Muscle of back (tissue), 11 donors: ENCODE measurements around the gene C3. TPM values are rescaled to one million over a fixed set of nuclear protein-coding genes. Genes with fewer than 3 reads are reported as not detected.
"Not testable (repeated sequence)": the region's sequence is repeated elsewhere in the genome, so short reads cannot be mapped to it uniquely, and the experiment has no call there.

ENCODE experiments used
- DNase-seq, 3 donors: peaks; one replicate each; pipeline versions ENCODE4 v3.0.0 to v3.0.0-alpha.2; 2013
- polyA plus RNA-seq, 10 donors: library from polyadenylated mRNA; unstranded; fragments of 120-200 nt; gene quantifications; one replicate each; pipeline ENCODE4 v1.2.1, GENCODE V29; 2013; ENCODE audit not compliant: insufficient read length in 10 of 10

The C3 gene
- polyA plus RNA-seq, 10 donors: 3.4 to 13.9 (median 8.9) TPM

DNA sequence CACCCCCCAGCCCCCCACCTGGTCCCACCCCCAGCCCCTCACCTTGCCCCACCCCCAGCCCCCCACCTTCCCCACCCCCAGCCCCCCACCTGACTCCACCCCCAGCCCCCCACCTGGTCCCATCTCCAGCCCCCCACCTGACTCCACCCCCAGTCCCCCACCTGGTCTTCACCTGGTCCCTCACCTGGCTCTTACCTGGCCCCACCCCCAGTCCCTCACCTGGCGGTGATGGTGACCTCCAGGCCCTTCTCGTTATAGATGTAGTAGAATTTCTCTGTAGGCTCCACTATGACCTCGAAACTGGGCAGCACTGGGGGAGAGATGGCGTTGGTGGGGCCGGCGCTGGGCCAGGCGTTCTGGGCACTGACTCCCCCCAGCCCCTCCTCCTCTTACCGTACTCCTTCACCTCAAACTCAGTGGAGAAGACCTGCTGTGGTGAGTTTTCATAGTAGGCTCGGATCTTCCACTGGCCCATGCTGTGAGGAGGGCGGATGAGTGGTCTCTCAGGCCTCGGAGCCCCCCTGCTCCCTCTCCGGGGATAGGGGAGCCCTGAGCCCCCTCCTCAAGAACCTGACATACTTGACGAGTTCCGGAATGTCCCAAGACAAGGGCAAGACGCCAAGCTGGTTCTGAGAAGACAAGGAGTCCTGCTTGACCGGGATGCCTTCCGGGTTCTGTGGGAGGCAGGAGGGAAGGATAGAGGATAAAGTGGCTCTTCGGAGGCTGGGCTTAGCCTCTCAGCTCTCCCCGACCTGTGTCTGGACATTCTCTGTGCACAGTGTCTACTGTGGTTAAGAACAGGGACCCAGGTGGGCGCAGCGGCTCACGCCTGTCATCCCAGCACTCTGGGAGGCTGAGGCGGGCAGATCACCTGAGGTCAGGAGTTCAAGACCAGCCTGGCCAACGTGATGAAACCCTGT is 6.4 kb downstream of the C3 start:
- no peak for DNase-seq

DNA sequence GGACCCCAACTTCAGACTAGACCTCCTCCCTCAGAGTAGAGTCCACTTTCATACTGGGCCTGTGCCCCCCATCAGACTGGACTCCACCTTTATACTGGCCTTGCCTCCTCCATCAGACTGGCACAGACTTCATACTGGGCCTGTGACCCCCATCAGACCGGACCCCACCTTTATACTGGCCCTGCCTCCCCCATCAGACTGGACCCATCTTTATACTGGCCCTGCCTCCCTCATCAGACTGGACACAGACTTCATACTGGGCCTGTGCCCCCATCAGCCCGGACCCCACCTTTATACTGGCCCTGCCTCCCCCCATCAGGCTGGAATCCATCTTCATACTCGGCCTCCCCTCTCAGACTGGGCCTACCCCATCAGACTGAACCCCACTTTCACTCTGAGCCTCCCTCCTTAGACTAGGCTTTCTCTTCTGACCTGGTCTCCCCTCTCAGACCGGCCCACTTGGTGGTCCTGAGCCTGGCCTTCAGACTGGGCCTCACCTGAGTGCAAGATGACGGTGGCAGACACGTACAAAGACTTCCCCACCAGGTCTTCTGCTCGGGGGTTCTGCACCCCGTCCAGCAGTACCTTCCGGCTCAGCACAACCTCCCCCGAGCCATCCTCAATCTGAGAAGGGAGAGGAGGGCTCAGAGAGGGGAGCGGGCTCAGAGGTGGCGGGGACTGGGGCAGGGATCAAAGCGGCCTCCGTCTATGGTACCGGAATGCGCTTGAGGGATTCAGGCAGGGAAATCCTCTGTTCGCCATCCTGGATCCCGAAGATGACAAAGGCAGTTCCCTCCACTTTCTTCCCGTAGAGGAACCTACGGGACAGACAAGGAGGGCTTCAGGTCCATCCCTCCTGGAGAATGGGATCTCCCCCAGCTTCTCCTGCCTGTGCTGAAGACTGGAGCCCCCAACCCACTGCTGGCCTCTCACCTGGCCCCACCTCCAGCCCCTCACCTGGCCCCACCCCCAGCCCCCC is 7.5 kb downstream of the C3 start:
- DNase-seq: no peak

DNA sequence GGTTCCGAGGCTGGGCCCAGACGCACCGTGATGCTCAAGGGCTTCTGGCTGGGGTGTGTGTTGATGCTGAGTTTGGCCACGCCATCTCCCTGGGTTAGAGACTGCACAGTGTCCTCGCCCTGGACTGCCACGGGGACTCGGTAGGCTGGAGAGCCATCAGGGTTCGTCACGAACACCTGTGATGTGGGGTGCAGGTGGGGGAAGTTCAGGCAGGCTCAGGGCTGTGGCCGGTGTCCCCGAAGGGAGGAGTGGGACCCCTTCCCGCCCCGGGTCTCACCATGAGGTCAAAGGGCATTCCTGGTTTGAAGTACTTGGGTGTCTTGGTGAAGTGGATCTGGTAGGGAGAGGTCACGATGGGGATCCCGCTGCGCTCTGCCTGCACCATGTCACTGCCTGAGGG is 8.2 kb downstream of the C3 start:
- DNase-seq: no peak

DNA sequence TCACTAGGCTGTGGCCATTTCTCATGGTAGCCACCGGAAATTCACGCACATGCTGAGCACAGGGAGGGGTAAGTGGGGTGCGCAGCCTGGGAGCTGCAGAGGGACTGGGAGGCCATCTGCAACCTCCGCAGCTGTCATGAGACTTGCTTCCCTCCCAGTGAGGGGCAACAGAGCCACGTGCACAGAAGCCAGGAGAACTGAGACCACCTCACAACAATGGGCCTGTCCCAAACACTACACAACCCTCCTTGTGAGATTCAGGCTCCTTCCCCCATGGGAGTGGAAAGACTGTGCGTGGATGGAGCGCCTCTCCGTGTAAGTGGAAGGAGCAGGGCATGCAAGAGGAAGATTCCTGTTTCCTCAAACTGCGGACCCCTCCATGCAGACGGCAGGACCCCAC is 8.8 kb downstream of the C3 start:
- DNase-seq: no peak

DNA sequence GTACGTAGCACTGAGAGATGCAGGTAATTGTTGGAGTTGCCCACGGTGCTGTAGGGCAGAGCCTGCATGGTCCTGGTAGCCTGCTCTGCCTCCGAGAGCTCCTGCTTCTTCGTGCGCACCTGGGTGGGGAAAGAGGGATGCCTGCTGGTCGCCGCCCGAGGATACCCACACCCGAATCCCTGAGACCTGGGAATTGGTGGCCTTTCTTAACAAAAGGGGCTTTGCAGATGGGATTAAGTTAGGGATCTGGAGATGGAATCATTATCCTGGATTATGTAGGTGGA is 9.4 kb downstream of the C3 start:
- DNase-seq: no peak

DNA sequence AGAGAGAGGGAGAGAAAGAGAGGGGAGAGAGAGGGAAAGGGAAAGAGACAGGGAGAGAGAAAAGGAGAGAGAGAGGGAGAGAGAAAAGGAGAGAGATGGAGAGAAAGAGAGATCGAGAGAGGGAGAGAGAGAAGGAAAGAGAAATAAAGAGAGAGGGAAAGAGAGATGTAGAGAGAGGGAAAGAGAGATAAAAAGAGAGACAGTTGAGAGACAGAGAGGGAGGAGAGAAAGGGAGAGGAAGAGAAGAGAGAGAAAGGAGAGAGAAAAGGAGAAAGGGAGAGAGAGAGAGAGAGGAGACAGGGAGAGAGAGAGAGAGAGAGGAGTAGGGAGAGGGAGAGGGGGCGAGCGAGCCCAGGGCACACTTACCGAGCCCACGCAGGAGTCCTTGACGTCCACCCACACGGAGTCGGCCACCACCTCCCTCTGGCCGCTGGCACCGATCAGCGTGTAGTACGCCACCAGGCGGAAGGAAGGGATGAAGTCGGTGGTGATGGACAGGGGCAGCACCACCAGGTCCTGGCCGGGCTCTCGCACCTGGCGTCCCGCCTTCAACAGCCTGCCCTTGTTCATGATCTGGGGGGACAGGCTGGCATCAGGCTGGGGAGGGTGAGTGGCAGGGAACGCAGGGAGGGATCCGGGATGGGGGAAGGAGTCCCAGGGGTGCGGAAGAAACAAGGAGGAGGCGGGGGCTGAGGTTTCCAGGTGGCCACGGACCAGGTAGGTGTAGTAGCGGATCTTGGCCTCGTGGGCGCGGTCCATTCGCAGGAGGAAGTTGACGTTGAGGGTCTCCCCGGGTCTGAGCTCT is 10.0 kb downstream of the C3 start:
- DNase-seq: no peak

DNA sequence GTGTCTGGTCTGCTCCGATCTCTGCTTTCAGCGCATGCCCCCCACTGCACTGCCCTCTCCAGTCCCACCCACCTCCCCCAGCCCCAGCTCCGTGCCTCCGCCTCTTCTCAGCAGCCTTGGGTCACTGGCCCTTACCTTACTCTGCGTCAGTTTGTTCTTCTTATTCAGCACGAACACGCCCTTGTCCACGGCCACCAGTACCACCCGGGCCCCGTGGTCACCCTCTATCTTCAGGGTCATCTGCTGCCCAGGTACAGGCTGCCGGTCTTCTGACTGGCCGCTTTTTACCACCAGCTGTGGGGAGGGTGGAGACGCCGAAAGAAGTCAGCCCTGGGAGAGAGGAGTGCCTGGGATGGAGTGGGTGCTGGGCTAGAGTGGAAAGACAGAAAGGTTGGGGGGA is 10.9 kb downstream of the C3 start:
- no peak for DNase-seq

DNA sequence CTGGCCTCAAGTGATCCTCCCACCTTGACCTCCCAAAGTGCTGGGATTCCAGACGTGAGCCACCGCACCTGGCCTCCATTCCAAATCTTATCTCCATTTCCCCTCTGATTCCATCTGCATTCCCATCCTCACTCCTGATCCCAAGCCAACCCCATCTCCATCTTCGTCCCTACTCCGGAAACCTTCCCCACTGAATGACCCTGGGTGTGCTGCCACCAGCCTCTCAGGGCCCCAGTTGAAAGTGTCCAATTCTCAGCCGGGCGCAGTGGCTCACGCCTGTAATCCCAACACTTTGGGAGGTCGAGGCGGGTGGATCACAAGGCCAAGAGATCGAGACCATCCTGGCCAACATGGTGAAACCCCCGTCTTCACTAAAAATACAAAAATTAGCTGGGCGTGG is 11.5 kb downstream of the C3 start:
- DNase-seq: not testable (repeated sequence)

DNA sequence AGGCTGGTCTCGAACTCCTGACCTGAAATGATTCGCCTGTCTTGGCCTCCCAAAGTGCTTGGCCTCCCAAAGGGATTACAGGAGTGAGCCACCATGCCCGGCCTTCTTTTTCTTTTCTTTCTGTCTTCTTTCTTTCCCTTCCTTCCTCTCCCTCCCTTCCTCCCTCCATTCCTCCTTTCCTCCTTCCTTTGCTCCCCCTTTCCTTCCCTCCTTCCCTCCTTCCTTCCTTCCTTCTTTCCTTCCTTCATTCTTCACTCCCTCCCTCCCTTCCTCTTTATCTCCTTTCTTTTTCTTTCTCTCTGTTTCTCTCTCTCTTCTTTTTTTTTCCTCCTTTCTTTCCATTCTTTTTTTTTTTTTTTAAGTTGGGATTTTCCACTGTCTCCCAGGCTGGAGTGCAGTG is 12.1 kb downstream of the C3 start:
- no peak for DNase-seq

DNA sequence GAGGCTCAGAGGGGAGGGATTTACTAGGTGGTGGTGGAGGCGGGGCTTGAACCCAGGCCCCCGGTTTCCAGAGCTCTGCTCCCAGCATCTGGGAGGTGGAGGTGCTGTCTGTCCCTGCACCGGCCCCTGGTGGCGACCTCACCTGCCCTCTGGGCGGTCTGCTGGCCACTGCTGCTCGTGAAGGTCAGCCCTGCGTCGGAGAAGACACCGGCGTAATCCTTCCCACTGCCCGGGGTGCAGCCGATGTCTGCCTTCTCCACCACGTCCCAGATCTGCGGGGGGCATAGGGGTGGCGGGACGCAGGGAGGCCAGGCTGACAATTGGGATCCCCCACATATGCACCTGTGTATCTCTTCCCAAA is 12.8 kb downstream of the C3 start:
- DNase-seq: no peak

DNA sequence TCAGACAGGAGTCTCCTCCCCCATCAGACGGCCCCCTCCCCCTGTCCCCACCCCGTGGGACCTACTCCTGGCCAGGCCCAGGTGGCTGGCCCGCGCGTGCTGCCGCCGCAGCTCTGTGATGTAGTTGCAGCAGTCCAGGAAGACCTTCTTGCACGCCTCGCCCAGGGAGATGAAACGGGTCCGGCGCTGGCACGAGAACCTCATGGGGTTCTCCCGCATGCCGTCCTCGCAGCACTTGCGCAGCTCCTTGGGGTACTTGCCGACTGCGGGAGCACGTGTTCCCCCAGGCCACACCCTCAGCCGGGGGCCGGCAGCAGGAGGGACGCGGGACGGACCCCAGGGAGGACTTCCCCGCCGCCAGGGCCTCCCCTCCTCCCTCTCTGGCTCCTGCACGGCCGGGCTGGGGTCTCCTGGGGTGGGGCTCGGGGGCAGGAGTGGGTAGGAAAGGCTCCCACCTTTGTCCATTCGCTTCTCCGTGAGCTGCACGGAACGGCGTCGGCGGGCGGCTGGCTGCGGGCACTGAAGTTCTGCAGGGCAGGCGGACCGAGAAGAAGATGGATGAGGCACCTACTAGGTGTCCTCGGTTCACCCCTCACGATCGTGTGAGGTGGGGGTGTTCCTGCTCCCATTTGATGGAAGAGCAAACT is 13.3 kb downstream of the C3 start:
- no peak for DNase-seq

DNA sequence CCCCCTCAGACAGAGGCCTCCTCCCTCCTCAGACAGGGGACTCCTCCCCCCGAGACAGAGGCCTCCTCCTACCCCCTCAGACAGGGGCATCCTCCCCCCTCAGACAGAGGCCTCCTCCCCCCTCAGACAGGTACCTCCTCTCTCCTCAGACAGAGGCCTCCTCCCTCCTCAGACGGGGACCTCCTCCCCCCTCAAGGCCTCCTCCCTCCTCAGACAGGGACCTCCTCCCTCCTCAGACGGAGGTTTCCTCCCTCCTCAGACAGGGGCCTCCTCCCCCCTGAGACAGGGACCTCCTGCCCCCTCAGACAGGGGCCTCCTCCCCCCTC is 13.9 kb downstream of the C3 start:
- no peak for DNase-seq

DNA sequence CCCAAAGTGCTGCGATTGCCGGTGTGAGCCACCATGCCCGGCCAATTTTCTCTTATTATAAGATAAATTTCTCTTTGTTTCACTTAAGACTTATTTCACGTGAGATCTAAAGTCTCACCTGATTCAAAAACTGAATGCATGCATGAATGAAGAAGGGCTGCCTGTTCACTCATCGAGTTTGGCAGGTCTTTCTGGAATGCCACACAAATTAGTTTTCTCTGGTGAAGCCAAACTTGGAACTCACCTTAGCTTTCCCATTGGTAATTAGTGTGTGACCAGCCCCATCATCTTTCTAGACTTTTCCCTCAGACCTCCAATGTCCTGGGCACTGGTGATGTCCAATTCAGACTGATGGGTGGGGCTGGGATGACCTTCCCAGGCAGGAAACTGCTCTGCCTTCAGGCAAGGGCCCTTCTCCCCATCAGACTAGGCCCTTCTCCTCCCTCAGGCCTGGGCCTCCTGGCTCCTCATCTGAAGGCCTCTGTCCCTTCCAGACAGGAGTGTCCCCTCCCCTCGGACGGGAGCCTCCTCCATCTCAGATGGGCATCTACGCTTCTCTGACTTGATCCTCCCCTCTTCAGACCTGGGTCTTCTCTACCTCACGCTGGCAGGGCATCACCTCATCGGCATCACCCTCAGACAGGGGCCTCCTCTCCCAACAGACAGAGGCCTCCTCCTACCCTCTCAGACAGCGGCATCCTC is 14.4 kb downstream of the C3 start:
- no peak for DNase-seq

DNA sequence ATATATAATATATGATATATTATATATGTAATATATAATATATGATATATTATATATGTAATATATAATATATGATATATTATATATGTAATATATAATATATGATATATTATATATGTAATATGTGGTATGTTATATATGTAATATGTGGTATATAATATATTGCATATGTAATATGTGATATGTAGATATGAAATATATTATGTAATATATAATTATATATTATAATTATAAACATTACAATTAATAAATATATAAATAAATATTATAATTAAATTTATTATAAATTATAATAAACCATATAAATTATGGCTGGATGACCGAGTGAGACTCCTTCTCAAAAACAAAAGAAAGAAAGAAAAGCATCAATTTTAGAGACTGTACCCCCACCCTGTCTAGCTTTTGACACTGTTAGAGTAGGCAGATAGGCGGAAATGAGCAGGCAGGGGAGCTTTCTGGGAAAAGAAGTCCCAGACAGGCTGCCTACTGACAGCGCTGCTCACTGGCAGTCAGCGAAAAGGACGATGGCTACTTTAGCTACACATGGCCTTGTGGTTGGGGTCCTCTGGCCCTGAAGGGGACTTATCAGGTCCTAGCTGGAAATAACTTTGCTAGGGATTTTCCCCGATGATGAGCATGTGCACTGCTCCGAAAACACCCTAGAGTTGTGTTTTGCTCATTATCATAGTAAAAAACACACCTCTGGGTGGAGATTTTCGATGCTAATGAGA is 19.7 kb downstream of the C3 start:
- DNase-seq: no peak

DNA sequence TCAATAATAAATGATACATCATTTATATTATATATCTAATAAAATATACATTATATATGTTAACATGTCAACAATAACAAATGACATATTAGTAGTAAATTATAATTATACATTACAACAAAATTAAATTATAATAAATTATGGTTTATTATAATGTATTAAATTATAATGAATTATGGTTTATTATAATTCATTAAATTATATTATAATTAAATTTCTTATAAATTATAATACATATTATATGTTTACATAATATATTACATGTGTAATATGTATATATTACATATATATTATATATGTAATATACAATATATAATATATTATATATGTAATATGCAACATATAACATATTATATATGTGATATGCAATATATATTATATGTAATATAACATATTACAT is 20.5 kb downstream of the C3 start:
- DNase-seq: no peak

DNA sequence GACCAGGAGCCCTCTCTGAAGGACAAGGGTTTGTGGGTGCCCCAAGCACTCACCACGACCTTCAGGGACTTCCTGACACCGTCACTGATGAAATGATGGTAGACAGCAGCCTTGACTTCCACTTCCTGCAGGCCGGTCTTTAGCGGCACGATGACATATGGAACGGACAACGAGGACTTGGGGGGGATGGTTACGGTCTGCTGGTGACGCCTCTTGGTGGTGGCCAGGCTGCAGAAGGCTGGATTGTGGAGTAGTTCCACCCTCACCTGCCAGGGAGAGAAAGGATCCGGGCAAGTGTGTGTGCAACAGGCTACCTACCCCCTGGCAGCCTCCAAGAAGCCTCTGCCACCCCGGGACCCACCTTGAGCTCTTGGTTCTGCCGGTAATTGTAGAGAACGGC is 23.2 kb downstream of the C3 start:
- DNase-seq: no peak

DNA sequence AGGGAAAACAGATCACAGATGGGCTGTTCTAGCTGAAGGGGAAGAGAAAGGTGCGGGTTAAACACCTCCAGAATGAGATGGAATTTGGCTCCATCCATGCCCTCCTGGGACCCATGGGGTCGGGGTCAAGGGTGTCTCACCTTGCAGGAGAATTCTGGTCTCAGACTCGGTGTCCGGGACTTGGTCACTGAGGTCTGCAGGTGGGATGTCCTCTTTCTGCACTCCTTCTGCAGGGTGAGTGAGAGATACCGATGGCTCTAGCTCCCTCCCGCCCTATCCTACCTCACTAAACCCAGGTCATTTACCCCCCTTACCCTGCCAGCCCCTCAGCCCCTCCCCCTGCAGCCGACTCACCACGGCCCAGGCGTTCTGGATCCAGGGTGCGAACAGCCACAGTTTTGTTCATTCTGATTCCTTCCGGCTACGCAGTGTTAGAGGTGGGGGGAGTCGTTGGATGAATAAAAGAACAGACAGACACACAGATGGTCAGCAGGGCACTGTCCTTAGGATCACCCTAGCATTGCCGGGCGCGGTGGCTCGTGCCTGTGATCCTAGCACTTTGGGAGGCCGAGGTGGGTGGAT is 24.1 kb downstream of the C3 start:
- no peak for DNase-seq

DNA sequence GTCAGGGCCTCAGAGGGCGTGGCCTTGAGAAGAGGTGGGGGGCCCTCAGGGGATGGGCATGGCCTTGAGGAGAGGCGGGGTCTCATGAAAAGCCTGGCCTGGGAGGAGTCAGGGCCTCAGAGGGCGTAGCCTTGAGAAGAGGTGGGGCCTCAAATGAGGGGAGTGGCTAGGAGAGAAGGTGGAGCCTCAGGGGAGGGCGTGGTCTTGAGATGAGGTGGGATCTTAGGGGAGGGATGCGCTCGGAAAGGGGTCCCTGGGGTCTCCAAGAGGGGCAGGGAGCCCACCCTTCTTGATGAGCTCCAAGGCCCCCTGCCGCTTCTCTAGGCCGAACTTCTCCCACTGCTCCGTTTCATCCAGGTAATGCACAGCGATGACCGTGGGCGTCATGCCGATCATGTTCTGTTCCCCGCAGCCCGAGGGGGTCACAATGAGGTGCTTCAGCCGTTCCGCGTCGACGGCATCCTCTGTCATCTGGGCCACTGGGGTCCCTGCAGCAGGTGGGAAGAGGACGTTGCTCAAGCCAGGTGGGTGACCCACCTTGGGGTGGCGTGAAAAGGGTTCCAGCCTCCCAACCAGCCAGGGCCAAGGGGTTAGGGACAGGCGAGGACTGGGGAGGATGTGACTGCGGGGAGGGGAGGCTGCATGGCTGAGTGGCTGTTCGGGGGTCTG is 26.2 kb downstream of the C3 start:
- no peak for DNase-seq

DNA sequence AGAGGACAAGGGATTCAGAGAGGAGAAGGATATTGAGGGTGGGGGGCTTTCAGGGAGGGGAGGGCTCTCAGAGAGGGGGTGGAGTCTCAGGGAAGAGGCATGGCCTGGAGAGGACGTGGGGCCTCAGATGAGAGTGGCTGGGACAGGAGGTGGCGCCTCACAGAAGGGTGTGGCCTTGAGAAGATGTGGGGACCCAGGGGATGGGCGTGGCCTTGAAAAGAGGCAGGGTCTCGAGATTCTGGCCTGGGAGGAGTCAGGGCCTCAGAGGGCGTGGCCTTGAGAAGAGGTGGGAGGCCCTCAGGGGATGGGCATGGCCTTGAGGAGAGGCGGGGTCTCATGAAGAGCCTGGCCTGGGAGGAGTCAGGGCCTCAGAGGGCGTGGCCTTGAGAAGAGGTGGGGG is 26.8 kb downstream of the C3 start:
- DNase-seq: no peak

DNA sequence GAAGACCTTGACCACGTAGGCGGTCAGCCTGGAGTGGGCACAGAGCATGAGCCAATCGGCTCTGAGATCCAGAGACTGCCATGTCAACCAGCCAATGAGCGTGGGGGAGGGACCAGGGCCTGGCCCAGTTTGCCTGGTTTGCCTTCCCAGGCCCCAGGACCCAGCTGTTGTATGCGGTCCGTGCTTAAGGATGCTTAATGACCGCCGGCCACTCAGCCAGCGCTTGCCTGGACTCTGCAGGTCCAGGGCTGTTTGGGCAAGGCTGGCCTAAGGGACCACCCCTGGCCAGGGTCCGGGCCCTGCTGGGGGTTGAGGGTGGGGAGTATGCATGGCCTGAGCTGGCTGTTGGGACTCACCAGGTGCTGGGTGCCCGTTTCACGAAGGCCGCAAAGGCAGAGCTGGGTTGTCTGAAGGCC is 27.4 kb downstream of the C3 start:
- no peak for DNase-seq
